H9 (cell line): ENCODE data around the gene ADAM19. TPM values are rescaled to one million over a fixed set of nuclear protein-coding genes. Genes with fewer than 3 reads are reported as not detected.

Experiments used
- DNase-seq: peaks from one replicate; pipeline ENCODE4 v3.0.0-alpha.2; 2017
- H2AFZ ChIP-seq: one replicate; pipeline ENCODE4 v1.6.1; 2013; ENCODE audit warnings: mild to moderate bottlenecking, low read length, control low read depth, moderate library complexity
- H2AK5ac ChIP-seq: 2 replicates; pipeline ENCODE4 v1.6.1; 2013; ENCODE audit warnings: low read length, control low read depth, mixed read lengths; ENCODE audit not compliant: insufficient read length
- H2BK120ac ChIP-seq: one replicate; pipeline ENCODE4 v1.6.1; 2013; ENCODE audit warnings: low read depth, mild to moderate bottlenecking, low read length, control low read depth, inconsistent platforms; ENCODE audit not compliant: poor library complexity, severe bottlenecking
- H2BK12ac ChIP-seq: 2 replicates; pipeline ENCODE4 v1.6.1; 2013; ENCODE audit warnings: low read length, control low read depth, mixed read lengths, low read depth; ENCODE audit not compliant: insufficient read length
- H2BK15ac ChIP-seq: 2 replicates; pipeline ENCODE4 v1.6.1; 2013; ENCODE audit warnings: low read depth, low read length, control low read depth
- H2BK20ac ChIP-seq: one replicate; pipeline ENCODE4 v1.6.1; 2013; ENCODE audit warnings: low read depth, mild to moderate bottlenecking, low read length, control low read depth, inconsistent platforms; ENCODE audit not compliant: poor library complexity, severe bottlenecking
- H2BK5ac ChIP-seq: 2 replicates; pipeline ENCODE4 v1.6.1; 2013; ENCODE audit warnings: low read length, control low read depth, mixed read lengths; ENCODE audit not compliant: insufficient read length
- H3K14ac ChIP-seq: 2 replicates; pipeline ENCODE4 v1.6.1; 2013; ENCODE audit warnings: low read length, control low read depth; ENCODE audit not compliant: insufficient read depth
- H3K18ac ChIP-seq: 2 replicates; pipeline ENCODE4 v1.6.1; 2013; ENCODE audit warnings: low read depth, mild to moderate bottlenecking, mixed read lengths, low read length, control low read depth; ENCODE audit not compliant: insufficient read length
- H3K23ac ChIP-seq: 2 replicates; pipeline ENCODE4 v1.6.1; 2013; ENCODE audit warnings: low read length, control low read depth, mixed read lengths, low read depth; ENCODE audit not compliant: insufficient read length
- H3K23me2 ChIP-seq: 2 replicates; pipeline ENCODE4 v1.6.1; 2013; ENCODE audit warnings: low read depth, mild to moderate bottlenecking, mixed read lengths, low read length, control low read depth; ENCODE audit not compliant: insufficient read length, poor library complexity, severe bottlenecking
- H3K27ac ChIP-seq: 2 replicates; pipeline ENCODE4 v1.5.1; 2013; ENCODE audit warnings: low read length, control low read depth, mixed read lengths, low read depth; ENCODE audit not compliant: insufficient read length
- H3K27me3 ChIP-seq: 2 replicates; pipeline ENCODE4 v1.6.1; 2013; ENCODE audit warnings: low read length, control low read depth, inconsistent platforms; ENCODE audit not compliant: insufficient read depth
- H3K4ac ChIP-seq: 2 replicates; pipeline ENCODE4 v1.6.1; 2013; ENCODE audit warnings: low read depth, mild to moderate bottlenecking, control low read depth, inconsistent platforms, low read length, moderate library complexity
- H3K4me1 ChIP-seq: 2 replicates; pipeline ENCODE4 v1.6.1; 2013; ENCODE audit warnings: low read length, control low read depth, inconsistent platforms; ENCODE audit not compliant: insufficient read depth
- H3K4me2 ChIP-seq: 2 replicates; pipeline ENCODE4 v1.6.1; 2013; ENCODE audit warnings: low read length, control low read depth, mixed read lengths; ENCODE audit not compliant: insufficient read length, insufficient read depth
- H3K56ac ChIP-seq: 2 replicates; pipeline ENCODE4 v1.6.1; 2013; ENCODE audit warnings: low read depth, mild to moderate bottlenecking, mixed read lengths, low read length, control low read depth; ENCODE audit not compliant: insufficient read length
- H3K79me1 ChIP-seq: 2 replicates; pipeline ENCODE4 v1.6.1; 2013; ENCODE audit warnings: low read depth, mild to moderate bottlenecking, moderate library complexity, low read length, control low read depth, inconsistent platforms; ENCODE audit not compliant: insufficient read depth, poor library complexity, severe bottlenecking
- H3K79me2 ChIP-seq: 2 replicates; pipeline ENCODE4 v1.6.1; 2013; ENCODE audit warnings: low read length, control low read depth, inconsistent platforms; ENCODE audit not compliant: insufficient read depth
- H3K9ac ChIP-seq: 2 replicates; pipeline ENCODE4 v1.6.1; 2013; ENCODE audit warnings: low read length, control low read depth, mixed read lengths; ENCODE audit not compliant: insufficient read length; ENCODE audit errors: extremely low read depth
- H3K9me3 ChIP-seq: one replicate; pipeline ENCODE4 v1.6.1; 2013; ENCODE audit warnings: low read depth, low read length, inconsistent platforms; ENCODE audit not compliant: control insufficient read depth
- H3T11ph ChIP-seq: one replicate; pipeline ENCODE4 v1.6.1; 2013; ENCODE audit warnings: mild to moderate bottlenecking, low read length, control low read depth, inconsistent platforms
- H4K20me1 ChIP-seq: one replicate; pipeline ENCODE4 v1.6.1; 2013; ENCODE audit not compliant: control insufficient read depth, insufficient read length, insufficient read depth
- H4K5ac ChIP-seq: 2 replicates; pipeline ENCODE4 v1.6.1; 2013; ENCODE audit warnings: low read depth, mild to moderate bottlenecking, mixed read lengths, low read length, control low read depth; ENCODE audit not compliant: insufficient read length
- H4K8ac ChIP-seq: replicated peaks from 2 replicates; pipeline ENCODE4 v1.6.1; 2013; ENCODE audit warnings: low read length, control low read depth, mixed read lengths, low read depth; ENCODE audit not compliant: insufficient read length
- H4K91ac ChIP-seq: 2 replicates; pipeline ENCODE4 v1.6.1; 2013; ENCODE audit warnings: low read depth, mild to moderate bottlenecking, moderate library complexity, mixed read lengths, low read length, control low read depth; ENCODE audit not compliant: insufficient read length
- H3K27ac Mint-ChIP-seq, 3 experiments: 2 replicates in 2 of 3; 3 replicates in 1 of 3; pipeline ENCODE4 v1.8.0; 2020 to 2021; ENCODE audit warnings: mixed read lengths in 3 of 3, mild to moderate bottlenecking in 1 of 3, moderate library complexity in 1 of 3
- H3K27me3 Mint-ChIP-seq: 2 replicates; pipeline ENCODE4 v1.8.0; 2021; ENCODE audit warnings: low read depth, mild to moderate bottlenecking, moderate library complexity, mixed read lengths
- H3K36me3 Mint-ChIP-seq, 3 experiments: 2 replicates in 2 of 3; 3 replicates in 1 of 3; pipeline ENCODE4 v1.8.0; 2020 to 2021; ENCODE audit warnings: low read depth in 3 of 3, mixed read lengths in 3 of 3; ENCODE audit not compliant: insufficient read depth in 1 of 3
- H3K4me1 Mint-ChIP-seq, 2 experiments: 2 replicates each; pipeline ENCODE4 v1.8.0; 2020; ENCODE audit warnings: mixed read lengths in 2 of 2
- H3K4me3 Mint-ChIP-seq, 2 experiments: 2 replicates in 1 of 2; 3 replicates in 1 of 2; pipeline ENCODE4 v1.8.0; 2020 to 2021; ENCODE audit warnings: mild to moderate bottlenecking in 2 of 2, mixed read lengths in 2 of 2, moderate library complexity in 1 of 2
- H3K9me3 Mint-ChIP-seq, 2 experiments: 2 replicates in 1 of 2; 3 replicates in 1 of 2; pipeline ENCODE4 v1.8.0; 2020; ENCODE audit warnings: mild to moderate bottlenecking in 2 of 2, mixed read lengths in 2 of 2, moderate library complexity in 1 of 2
- CTCF ChIP-seq: fragments of 200-600 bp; sonication (generic); conservative IDR thresholded peaks from 3 replicates; pipeline ENCODE4 v1.8.0; 2021; ENCODE audit warnings: antibody characterized with exemption, mild to moderate bottlenecking
- WGBS: extraction: QIAGEN DNeasy Blood & Tissue Kit; methylation state at CpG from one replicate; pipeline ENCODE4 v1.1.7; 2013; ENCODE audit warnings: missing lambda C conversion rate, low lambda C conversion rate, mixed read lengths; ENCODE audit not compliant: insufficient read length; ENCODE audit errors: extremely low coverage; 5-methylcytosine and 5-hydroxymethylcytosine counted together
- total RNA-seq: library from RNA; stranded (reverse); gene quantifications from 2 replicates; pipeline ENCODE4 v1.2.1, GENCODE V29; 2021

The ADAM19 gene
- total RNA-seq, 1 experiment from 2014 or later = 9.9 TPM

- no peaks in the 10 kb centered on the region for H4K20me1 ChIP-seq
- H2AK5ac ChIP-seq = no peak overlapping the region
- H3K9me3 Mint-ChIP-seq = no peaks in the 10 kb centered on the region
- no CpG with 5 or more reads among the region's 7 CpGs for WGBS
- no peaks in the 10 kb centered on the region for H3K36me3 Mint-ChIP-seq
- H3K9me3 ChIP-seq = no peaks in the 10 kb centered on the region
- H2AFZ ChIP-seq = no peak overlapping the region
- DNase-seq = no peak
- no peak overlapping the region for H2BK5ac ChIP-seq
- TF ChIP-seq CTCF = no peak
- no peak overlapping the region for H2BK20ac ChIP-seq
- H3K79me2 ChIP-seq = no peaks in the 10 kb centered on the region
- no peak overlapping the region for H2BK120ac ChIP-seq
- H4K8ac ChIP-seq = no peak overlapping the region
- no peak overlapping the region for H2BK12ac ChIP-seq
- no peak overlapping the region for H4K91ac ChIP-seq
- H3K18ac ChIP-seq = no peak overlapping the region
- peaks cover 5% of the 10 kb centered on the region; the same call in 1 of the 2 replicates for H3K27me3 Mint-ChIP-seq
- no peaks in the 10 kb centered on the region for H3K4me1 ChIP-seq
- no peak overlapping the region for H3K4me3 Mint-ChIP-seq
- H3K4me1 Mint-ChIP-seq = peaks cover 3 to 8% of the 10 kb centered on the region in 2 experiments; a peak in 3 of 4 replicates
- H3K79me1 ChIP-seq = no peaks in the 10 kb centered on the region
- no peak overlapping the region for H3K23ac ChIP-seq
- H4K5ac ChIP-seq = no peak overlapping the region
- H3K4me2 ChIP-seq = no peak overlapping the region
- H3T11ph ChIP-seq = no peak overlapping the region
- no peak overlapping the region for H2BK15ac ChIP-seq
- no peak overlapping the region for H3K14ac ChIP-seq
- no peak overlapping the region for H3K9ac ChIP-seq
- H3K23me2 ChIP-seq = no peaks in the 10 kb centered on the region
- no peak overlapping the region for H3K27ac ChIP-seq
- H3K27ac Mint-ChIP-seq = no peak overlapping the region
- H3K27me3 ChIP-seq = no peaks in the 10 kb centered on the region
- H3K56ac ChIP-seq = no peak overlapping the region
- no peak overlapping the region for H3K4ac ChIP-seq
Observed at GRCh38 chr5:157443041-157443549, 132.5 kb downstream of the ADAM19 start.
